HS-27A (cell line): ENCODE data around the gene GRID1.

Experiments
- DNase-seq: peaks from one replicate; pipeline ENCODE4 v3.0.0-alpha.2; 2012; ENCODE audit warnings: low read depth, missing footprints

GRID1 gene

GRCh38 chr10:86291616-86292340 lies 74.8 kb downstream of the GRID1 start:
- no peak for DNase-seq

- no peak for DNase-seq
Observed at GRCh38 chr10:86290933-86291615, 75.5 kb downstream of the GRID1 start.

- DNase-seq: no peak
Observed at GRCh38 chr10:86289577-86289868, 77.1 kb downstream of the GRID1 start.

DNA sequence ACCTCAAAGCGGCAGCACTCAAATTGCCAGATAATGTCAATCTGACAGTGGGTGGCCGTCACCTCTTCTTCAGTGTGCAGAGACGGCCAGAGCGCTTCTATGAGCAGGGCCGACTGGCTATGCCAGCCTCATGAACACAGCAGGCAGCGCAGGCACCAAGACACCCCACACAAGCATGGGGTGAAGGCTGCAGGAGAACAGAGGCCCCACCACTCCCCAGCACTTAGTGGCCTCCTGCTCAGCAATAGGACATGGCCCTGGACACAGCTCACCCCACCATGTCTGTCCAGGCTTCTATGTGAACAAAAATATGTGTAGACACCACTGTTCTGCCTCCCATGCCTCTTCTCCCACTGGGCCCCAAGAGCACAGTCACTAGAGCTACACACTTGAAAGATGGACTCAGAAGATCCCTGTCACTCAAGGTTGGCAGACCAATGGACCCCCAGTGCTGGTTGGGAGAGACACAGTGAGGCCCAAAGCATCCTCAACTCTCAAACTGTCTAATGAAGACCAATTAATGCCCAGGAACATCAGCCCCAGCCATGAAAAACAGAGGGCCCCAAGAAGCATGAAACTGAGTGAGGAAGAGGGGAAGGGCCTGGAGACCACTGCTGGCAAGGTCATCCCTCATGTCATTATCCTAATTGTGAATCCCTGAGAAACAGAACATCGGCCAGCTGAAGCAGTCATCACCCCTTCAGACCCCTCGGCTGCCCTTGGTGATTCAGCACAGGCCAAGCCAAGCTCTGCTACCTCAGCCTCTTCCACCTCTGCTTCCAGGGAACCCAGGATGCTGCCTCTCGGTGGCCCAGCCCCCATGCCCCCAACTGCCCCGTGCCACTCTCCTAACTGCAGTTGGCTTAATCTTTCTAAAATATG lies 77.7 kb downstream of the GRID1 start:
- no peak for DNase-seq

- DNase-seq: no peak
Observed at GRCh38 chr10:86287966-86288579, 78.5 kb downstream of the GRID1 start.

GRCh38 chr10:86287110-86287793 lies 79.3 kb downstream of the GRID1 start:
- no peak for DNase-seq

DNA sequence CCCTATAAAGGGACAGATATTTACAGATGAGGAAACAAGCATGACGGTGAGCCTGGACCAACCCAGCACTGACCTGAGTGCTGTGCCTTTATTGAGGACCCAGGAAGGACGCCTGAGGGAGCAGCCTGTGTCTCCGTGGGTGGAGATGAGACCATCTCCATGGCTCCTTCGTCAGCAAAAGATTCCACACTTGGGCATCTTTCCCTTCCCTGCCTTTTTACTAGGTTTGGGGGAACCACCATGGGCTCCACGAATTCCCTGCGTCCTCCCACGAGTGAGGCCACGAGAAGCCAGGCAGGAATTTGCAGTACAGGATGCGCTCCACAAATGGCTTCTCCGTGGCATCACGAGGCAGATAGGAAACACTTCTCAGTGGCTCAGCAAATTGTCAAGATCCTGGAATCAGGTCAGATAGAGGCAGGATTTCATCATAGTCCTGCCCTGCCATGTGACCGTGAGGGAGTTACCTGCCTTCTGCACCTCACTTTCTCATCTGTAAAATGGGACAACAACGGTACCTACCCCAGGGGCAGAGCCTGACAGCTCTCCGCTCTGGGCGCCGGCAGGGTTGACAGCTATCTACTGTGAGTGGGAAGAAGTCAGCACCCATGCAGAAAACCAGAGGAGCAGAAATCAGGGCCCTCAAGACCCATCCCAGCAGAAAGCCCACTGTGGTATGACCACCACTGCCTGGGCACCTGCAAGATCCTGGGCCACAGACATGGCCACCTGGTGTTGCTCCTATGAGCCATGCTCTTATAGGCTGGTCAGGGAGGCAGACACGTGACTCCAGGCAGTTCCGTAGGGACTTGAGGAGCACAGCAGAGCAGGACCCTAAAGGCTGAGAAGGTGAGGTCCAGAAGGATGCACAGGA lies 80.1 kb downstream of the GRID1 start:
- no peak for DNase-seq

DNA sequence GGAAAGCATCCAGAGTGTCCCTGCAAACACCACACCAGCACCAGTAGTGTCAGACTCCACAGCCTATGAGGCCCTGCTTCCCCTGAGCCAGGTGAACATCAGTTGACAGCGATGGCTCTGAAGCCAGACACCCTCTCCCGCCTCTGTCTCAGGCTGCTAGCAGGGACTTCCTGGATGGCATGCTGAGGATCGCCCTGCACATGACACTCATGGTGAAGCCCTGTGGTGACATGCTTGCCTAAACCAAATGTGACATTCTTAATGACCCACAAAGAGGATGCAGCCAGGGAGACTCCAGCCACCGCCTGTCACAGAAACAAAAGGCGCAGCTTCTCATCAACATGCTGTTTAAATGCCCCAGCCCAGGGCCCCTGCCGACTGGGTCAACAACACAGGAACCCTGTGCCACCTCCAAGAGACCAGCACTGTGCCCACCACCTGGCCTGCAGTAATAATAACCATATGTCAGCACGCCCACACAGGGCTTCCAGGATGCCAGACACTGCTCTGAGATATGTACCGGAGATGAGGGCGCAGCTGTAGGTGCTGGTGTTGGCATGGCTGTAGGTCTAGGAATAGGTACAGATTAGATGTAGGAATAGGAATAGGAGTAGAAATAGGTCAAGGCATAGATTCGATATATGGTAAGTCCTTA lies 81.3 kb downstream of the GRID1 start:
- no peak for DNase-seq

- no peak for DNase-seq
Observed at GRCh38 chr10:86284355-86285105, 82.1 kb downstream of the GRID1 start.

- no peak for DNase-seq
Observed at GRCh38 chr10:86283466-86284287, 82.9 kb downstream of the GRID1 start.

DNA sequence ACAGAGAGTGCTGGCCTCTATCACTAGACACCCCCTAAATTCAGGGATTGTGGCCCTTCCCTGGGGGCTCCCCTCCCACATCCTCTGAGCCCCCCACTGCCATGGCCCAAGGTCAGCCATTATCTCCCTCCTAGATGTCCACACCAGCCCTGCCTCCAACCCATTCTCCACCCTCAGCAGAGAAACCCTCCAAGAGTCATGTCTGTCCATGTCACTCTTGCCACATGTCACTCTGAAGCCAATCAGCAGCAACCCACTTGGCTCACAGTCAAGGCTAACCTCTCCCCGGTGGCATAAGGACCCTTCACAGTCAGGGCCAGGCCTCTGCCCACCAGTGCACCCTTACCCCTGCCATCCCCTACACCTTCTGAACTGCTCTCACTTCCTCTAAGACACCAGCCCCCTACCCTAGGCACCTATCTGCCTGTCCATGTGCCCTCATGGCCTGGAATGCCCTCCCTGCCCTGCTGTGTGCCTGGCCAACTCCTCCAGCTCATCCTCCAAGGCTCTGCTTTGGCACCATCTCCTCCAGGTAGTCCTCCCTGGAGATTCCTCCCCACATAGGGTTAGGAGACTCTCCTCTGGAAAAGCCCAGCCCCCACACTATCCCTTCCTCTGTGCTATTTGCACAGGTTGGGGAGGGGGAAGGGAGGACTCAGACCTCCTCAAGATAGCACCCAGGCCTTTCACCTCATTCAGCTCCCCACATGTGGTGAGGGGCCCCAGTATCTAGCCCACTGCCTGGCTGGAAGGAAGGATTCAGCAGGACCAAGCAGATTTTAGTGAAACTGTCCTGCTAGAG lies 83.7 kb downstream of the GRID1 start:
- DNase-seq: no peak

DNA sequence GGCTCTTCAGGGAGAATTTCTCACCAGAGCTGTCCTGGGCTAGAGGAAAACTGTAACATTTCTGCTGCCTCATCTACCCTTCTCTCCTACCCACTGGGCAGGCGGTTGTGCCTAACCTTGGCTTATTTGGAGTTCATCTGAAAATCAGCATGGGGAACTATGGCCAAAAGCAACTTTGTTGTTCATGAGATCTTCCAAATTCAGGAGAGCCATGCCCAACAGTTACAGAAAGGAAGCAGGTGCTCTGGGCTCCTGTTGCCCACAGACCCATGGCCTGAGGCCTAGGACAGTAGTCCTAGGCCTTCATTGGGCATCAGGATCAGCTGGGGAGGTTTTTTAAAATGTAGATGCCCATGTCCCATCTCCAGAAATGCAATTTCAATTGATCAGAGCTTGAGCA lies 85.2 kb downstream of the GRID1 start:
- DNase-seq: no peak

- DNase-seq: no peak
Observed at GRCh38 chr10:86269332-86269731, 97.3 kb downstream of the GRID1 start.

- DNase-seq: no peak
Observed at GRCh38 chr10:86267286-86268195, 99.1 kb downstream of the GRID1 start.

- DNase-seq: no peak
Observed at GRCh38 chr10:86266446-86267242, 100.0 kb downstream of the GRID1 start.

DNA sequence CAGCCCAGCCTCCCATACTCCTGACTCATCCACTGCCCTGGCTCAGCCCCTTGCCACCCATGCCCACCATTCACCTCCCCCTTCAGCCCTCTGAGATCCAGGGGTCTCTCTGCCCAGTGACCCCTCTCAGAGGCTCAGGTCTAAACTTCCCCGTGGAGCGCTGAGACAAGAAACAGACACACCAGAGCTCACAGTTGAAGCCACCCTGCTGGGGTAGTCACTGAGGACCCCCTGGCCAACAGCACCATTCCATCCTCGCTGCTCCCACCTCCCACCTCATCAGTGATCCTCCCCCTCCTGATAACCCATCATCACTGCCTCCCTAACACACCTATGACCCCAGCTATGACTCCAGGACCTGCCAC lies 100.7 kb downstream of the GRID1 start:
- no peak for DNase-seq
